ENCODE data around the gene ATP2B3. TPM values are rescaled to one million over a fixed set of nuclear protein-coding genes. Genes with fewer than 3 reads are reported as not detected.

Gene ATP2B3
- total RNA-seq, 6 donors from 2014 or later = 0.10 to 0.55 (median 0.33) TPM; not detected in 2

- Histone ChIP-seq H3K4me1 (peaks cover 15 to 44% (median 20%) of the 10 kb centered on the region in 4 donors), H3K4me3 (no peak overlapping the region), H3K27me3 (no peaks in the 10 kb centered on the region), H3K9me3 (no peaks in the 10 kb centered on the region), H3K27ac (peak overlapping the region in 2 of 4 donors; percentile 53 to 71), H3K36me3 (no peaks in the 10 kb centered on the region)
- WGBS, 2 donors = 57% methylated on average over 11 of the region's 11 CpGs; no CpG with 5 or more reads in 1 of the 2 donors
- TF ChIP-seq CTCF (IDR thresholded peaks at IDR 0.05) (no peak), EP300 (IDR thresholded peaks at IDR 0.05) (no peak), POLR2AphosphoS5 (IDR thresholded peaks at IDR 0.05) (no peak), POLR2A (IDR thresholded peaks at IDR 0.05) (no peak)
- DNase-seq (peak in 1 of 2 donors; percentile 22), ATAC-seq (ENCODE audit: low FRiP score in 2 of 2) (no peak)
Measured at GRCh38 chrX:153491918-153492317, 25.5 kb upstream of the ATP2B3 start.

GRCh38 chrX:153492543-153492942 is 24.9 kb upstream of the ATP2B3 start:
- Histone ChIP-seq H3K36me3 (no peaks in the 10 kb centered on the region), H3K27me3 (no peaks in the 10 kb centered on the region), H3K27ac (peak overlapping the region in 1 of 4 donors; percentile 53), H3K4me3 (no peak overlapping the region), H3K4me1 (peaks cover 14 to 40% (median 20%) of the 10 kb centered on the region in 4 donors), H3K9me3 (no peaks in the 10 kb centered on the region)
- ATAC-seq (ENCODE audit: low FRiP score in 2 of 2) (no peak), DNase-seq (no peak)
- 54 to 76% methylated on average over 6 to 12 of the region's 12 CpGs for WGBS, 2 donors
- TF ChIP-seq EP300 (IDR thresholded peaks at IDR 0.05) (no peak), POLR2AphosphoS5 (IDR thresholded peaks at IDR 0.05) (no peak), POLR2A (IDR thresholded peaks at IDR 0.05) (no peak), CTCF (IDR thresholded peaks at IDR 0.05) (no peak)

- no peak for ATAC-seq (ENCODE audit: low FRiP score in 2 of 2)
- Histone ChIP-seq H3K27ac (no peak overlapping the region), H3K36me3 (no peaks in the 10 kb centered on the region), H3K4me1 (peaks cover 9 to 35% (median 18%) of the 10 kb centered on the region in 4 donors), H3K4me3 (no peak overlapping the region), H3K27me3 (no peaks in the 10 kb centered on the region), H3K9me3 (no peaks in the 10 kb centered on the region)
- no peak for TF ChIP-seq POLR2A (IDR thresholded peaks at IDR 0.05)
- no peak for TF ChIP-seq CTCF (IDR thresholded peaks at IDR 0.05)
- TF ChIP-seq POLR2AphosphoS5 (IDR thresholded peaks at IDR 0.05) = no peak
- no peak for TF ChIP-seq EP300 (IDR thresholded peaks at IDR 0.05)
- 81 to 100% methylated on average over 4 to 11 of the region's 11 CpGs for WGBS, 2 donors
- no peak for DNase-seq
Measured at GRCh38 chrX:153493085-153493484, 24.4 kb upstream of the ATP2B3 start.

GRCh38 chrX:153494061-153494460 is 23.4 kb upstream of the ATP2B3 start:
- no peak overlapping the region for H3K4me3 ChIP-seq

More at GRCh38 chrX:153494061-153494460, 23.4 kb upstream of the ATP2B3 start:
- H3K36me3 ChIP-seq = no peaks in the 10 kb centered on the region
- no peak for DNase-seq
- 68 to 74% methylated on average over 7 to 12 of the region's 12 CpGs for WGBS, 2 donors
- ATAC-seq (ENCODE audit: low FRiP score in 2 of 2) = peak in 1 of 2 donors; percentile 43
- TF ChIP-seq POLR2AphosphoS5 (IDR thresholded peaks at IDR 0.05) (no peak), POLR2A (IDR thresholded peaks at IDR 0.05) (no peak), CTCF (IDR thresholded peaks at IDR 0.05) (no peak)
- H3K4me1 ChIP-seq = peaks cover 0 to 25% (median 9%) of the 10 kb centered on the region in 4 donors
- H3K27ac ChIP-seq = peak overlapping the region in 3 of 4 donors; percentile 39 to 80 (median 64)
- H3K9me3 ChIP-seq = no peaks in the 10 kb centered on the region
- H3K27me3 ChIP-seq = no peaks in the 10 kb centered on the region

Data from upper lobe of left lung (tissue), 6 donors.